Measurements from ENCODE around the gene PCDHB6.
"Not testable (repeated sequence)": the region's sequence is repeated elsewhere in the genome, so short reads cannot be mapped to it uniquely, and the experiment has no call there.

Gene PCDHB6

DNA sequence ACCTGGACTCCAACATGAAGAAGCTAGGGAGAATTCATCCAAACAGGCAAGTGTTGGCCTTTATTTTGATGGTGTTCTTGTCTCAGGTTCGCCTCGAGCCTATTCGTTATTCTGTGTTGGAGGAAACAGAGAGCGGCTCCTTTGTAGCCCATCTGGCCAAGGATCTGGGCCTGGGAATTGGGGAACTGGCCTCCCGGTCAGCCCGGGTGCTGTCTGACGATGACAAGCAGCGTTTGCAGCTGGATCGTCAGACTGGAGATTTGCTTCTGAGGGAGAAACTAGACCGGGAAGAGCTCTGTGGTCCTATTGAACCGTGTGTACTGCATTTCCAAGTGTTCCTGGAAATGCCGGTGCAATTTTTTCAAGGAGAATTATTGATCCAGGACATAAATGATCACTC, 27.9 kb upstream of the PCDHB6 start:
- H3K79me2 ChIP-seq (ENCODE audit: insufficient read depth, low read length) = no peaks in the 10 kb centered on the region
- H3K27me3 ChIP-seq (ENCODE audit: insufficient read depth, low read length) = no peaks in the 10 kb centered on the region
- H3K27ac ChIP-seq (ENCODE audit: low read depth, low read length, poor library complexity, severe bottlenecking) = no peak overlapping the region
- no peak overlapping the region for H2AFZ ChIP-seq (ENCODE audit: low read length)
- no peaks in the 10 kb centered on the region for H3F3A ChIP-seq (ENCODE audit: insufficient read depth, low read length)
- no peak overlapping the region for H3K9ac ChIP-seq (ENCODE audit: low read length)
- H3K4me3 ChIP-seq (ENCODE audit: low read depth, low read length, poor library complexity, severe bottlenecking) = no peak overlapping the region
- H3K9me2 ChIP-seq (ENCODE audit: low read depth, low read length) = no peaks in the 10 kb centered on the region
- no peaks in the 10 kb centered on the region for H3K4me1 ChIP-seq (ENCODE audit: insufficient read depth, low read length, severe bottlenecking)
- no peak overlapping the region for H3K4me2 ChIP-seq (ENCODE audit: low read length)
- no peaks in the 10 kb centered on the region for H3K9me3 ChIP-seq (ENCODE audit: low read length)
- H3K36me3 ChIP-seq (ENCODE audit: insufficient read depth, low read length) = no peaks in the 10 kb centered on the region
- TF ChIP-seq, protein P1, sequence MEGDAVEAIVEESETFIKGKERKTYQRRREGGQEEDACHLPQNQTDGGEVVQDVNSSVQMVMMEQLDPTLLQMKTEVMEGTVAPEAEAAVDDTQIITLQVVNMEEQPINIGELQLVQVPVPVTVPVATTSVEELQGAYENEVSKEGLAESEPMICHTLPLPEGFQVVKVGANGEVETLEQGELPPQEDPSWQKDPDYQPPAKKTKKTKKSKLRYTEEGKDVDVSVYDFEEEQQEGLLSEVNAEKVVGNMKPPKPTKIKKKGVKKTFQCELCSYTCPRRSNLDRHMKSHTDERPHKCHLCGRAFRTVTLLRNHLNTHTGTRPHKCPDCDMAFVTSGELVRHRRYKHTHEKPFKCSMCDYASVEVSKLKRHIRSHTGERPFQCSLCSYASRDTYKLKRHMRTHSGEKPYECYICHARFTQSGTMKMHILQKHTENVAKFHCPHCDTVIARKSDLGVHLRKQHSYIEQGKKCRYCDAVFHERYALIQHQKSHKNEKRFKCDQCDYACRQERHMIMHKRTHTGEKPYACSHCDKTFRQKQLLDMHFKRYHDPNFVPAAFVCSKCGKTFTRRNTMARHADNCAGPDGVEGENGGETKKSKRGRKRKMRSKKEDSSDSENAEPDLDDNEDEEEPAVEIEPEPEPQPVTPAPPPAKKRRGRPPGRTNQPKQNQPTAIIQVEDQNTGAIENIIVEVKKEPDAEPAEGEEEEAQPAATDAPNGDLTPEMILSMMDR (IDR thresholded peaks at IDR 0.05; ENCODE audit: low read length) = no peak
- no peak for TF ChIP-seq EZH2 (IDR thresholded peaks at IDR 0.05; ENCODE audit: borderline replicate concordance, low read length)
- no peaks in the 10 kb centered on the region for H4K20me1 ChIP-seq (ENCODE audit: insufficient read depth, low read length)

- H3K79me2 ChIP-seq (ENCODE audit: insufficient read depth, low read length); H3K27me3 ChIP-seq (ENCODE audit: insufficient read depth, low read length); H3K4me3 ChIP-seq (ENCODE audit: low read depth, low read length, poor library complexity, severe bottlenecking); H4K20me1 ChIP-seq (ENCODE audit: insufficient read depth, low read length); H3K9me2 ChIP-seq (ENCODE audit: low read depth, low read length); H3K36me3 ChIP-seq (ENCODE audit: insufficient read depth, low read length); H3K9me3 ChIP-seq (ENCODE audit: low read length); H3F3A ChIP-seq (ENCODE audit: insufficient read depth, low read length); H3K9ac ChIP-seq (ENCODE audit: low read length); H3K4me1 ChIP-seq (ENCODE audit: insufficient read depth, low read length, severe bottlenecking); H3K27ac ChIP-seq (ENCODE audit: low read depth, low read length, poor library complexity, severe bottlenecking); H3K4me2 ChIP-seq (ENCODE audit: low read length); H2AFZ ChIP-seq (ENCODE audit: low read length): not testable (repeated sequence)
Observed at GRCh38 chr5:141123396-141124135, 26.3 kb upstream of the PCDHB6 start.

DNA sequence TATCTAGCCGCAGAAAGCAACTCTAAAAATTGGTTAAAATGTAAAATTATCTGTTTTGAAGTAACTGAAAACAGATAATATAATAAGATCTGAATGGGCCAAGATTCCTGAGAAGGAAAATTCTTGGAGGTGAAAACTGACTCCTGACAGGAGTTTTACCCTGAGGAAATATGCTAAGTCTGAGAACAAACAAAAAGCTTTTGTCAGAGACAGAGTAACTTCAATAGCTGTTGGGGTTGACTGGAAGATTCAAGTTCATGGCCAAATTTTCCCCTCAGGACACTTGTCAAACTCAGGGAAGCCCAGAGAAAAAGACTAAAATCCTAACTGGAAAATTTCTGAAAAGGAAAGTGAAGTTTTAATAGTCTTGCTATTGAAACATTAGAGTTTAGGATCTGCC, 22.6 kb upstream of the PCDHB6 start:
- H3K9ac ChIP-seq (ENCODE audit: low read length) = no peak overlapping the region
- H3K27ac ChIP-seq (ENCODE audit: low read depth, low read length, poor library complexity, severe bottlenecking) = no peak overlapping the region
- no peaks in the 10 kb centered on the region for H4K20me1 ChIP-seq (ENCODE audit: insufficient read depth, low read length)
- H3K27me3 ChIP-seq (ENCODE audit: insufficient read depth, low read length) = no peaks in the 10 kb centered on the region
- no peaks in the 10 kb centered on the region for H3F3A ChIP-seq (ENCODE audit: insufficient read depth, low read length)
- no peaks in the 10 kb centered on the region for H3K9me3 ChIP-seq (ENCODE audit: low read length)
- H2AFZ ChIP-seq (ENCODE audit: low read length) = no peak overlapping the region
- H3K36me3 ChIP-seq (ENCODE audit: insufficient read depth, low read length) = no peaks in the 10 kb centered on the region
- H3K4me3 ChIP-seq (ENCODE audit: low read depth, low read length, poor library complexity, severe bottlenecking) = no peak overlapping the region
- no peaks in the 10 kb centered on the region for H3K9me2 ChIP-seq (ENCODE audit: low read depth, low read length)
- no peaks in the 10 kb centered on the region for H3K4me1 ChIP-seq (ENCODE audit: insufficient read depth, low read length, severe bottlenecking)
- no peak for TF ChIP-seq EZH2 (IDR thresholded peaks at IDR 0.05; ENCODE audit: borderline replicate concordance, low read length)
- TF ChIP-seq, protein P1 (IDR thresholded peaks at IDR 0.05; ENCODE audit: low read length) = no peak
- H3K79me2 ChIP-seq (ENCODE audit: insufficient read depth, low read length) = no peaks in the 10 kb centered on the region
- no peak overlapping the region for H3K4me2 ChIP-seq (ENCODE audit: low read length)

All from OCI-LY1 (cell line).